Liver (tissue), 3 donors: ENCODE measurements around the gene SLC38A10.
A peak's percentile ranks its signal among the peaks of the same experiment; 100 is the strongest.

Experiments
- FOXA1 ChIP-seq: IDR thresholded peaks from 2 replicates; pipeline ENCODE4 v1.6.1; 2016; ENCODE audit warnings: antibody characterized with exemption
- GABPA ChIP-seq, 2 donors: IDR thresholded peaks in 1 of 2; conservative IDR thresholded peaks in 1 of 2; 2 replicates each; pipeline ENCODE4 v1.6.1; 2016; ENCODE audit warnings: antibody characterized with exemption in 2 of 2, mild to moderate bottlenecking in 1 of 2, moderate library complexity in 1 of 2
- HNF4G ChIP-seq: IDR thresholded peaks from 2 replicates; pipeline ENCODE4 v1.6.1; 2016; ENCODE audit warnings: antibody characterized with exemption
- RAD21 ChIP-seq, 2 donors: IDR thresholded peaks; 2 replicates each; pipeline ENCODE4 v1.6.1; 2016; ENCODE audit warnings: antibody characterized with exemption in 2 of 2, mild to moderate bottlenecking in 2 of 2
- RXRA ChIP-seq, 2 donors: IDR thresholded peaks; 2 replicates each; pipeline ENCODE4 v1.6.1; 2017 to 2018; ENCODE audit warnings: antibody characterized with exemption in 2 of 2, mild to moderate bottlenecking in 1 of 2
- TAF1 ChIP-seq: conservative IDR thresholded peaks from 2 replicates; pipeline ENCODE4 v1.6.1; 2016; ENCODE audit warnings: antibody characterized with exemption, mild to moderate bottlenecking
- TF ChIP-seq, protein P1 (sequence below): fragments of 150-350 bp; IDR thresholded peaks from 2 replicates; pipeline ENCODE4 v1.5.1; 2017; ENCODE audit warnings: improper control_type of control experiment, low read depth, low read length; ENCODE audit not compliant: missing input control
- TF ChIP-seq, protein P2 (sequence below): IDR thresholded peaks from 2 replicates; pipeline ENCODE4 v1.6.1; 2016; ENCODE audit warnings: antibody characterized with exemption
- TF ChIP-seq, protein P3 (sequence below): IDR thresholded peaks from 2 replicates; pipeline ENCODE4 v1.6.1; 2016; ENCODE audit warnings: antibody characterized with exemption, mild to moderate bottlenecking
- TF ChIP-seq, protein P4 (sequence below): IDR thresholded peaks from 2 replicates; pipeline ENCODE4 v1.6.1; 2016; ENCODE audit warnings: antibody characterized with exemption
- donor health status: healthy.
- donor health status: healthy.

DNA sequence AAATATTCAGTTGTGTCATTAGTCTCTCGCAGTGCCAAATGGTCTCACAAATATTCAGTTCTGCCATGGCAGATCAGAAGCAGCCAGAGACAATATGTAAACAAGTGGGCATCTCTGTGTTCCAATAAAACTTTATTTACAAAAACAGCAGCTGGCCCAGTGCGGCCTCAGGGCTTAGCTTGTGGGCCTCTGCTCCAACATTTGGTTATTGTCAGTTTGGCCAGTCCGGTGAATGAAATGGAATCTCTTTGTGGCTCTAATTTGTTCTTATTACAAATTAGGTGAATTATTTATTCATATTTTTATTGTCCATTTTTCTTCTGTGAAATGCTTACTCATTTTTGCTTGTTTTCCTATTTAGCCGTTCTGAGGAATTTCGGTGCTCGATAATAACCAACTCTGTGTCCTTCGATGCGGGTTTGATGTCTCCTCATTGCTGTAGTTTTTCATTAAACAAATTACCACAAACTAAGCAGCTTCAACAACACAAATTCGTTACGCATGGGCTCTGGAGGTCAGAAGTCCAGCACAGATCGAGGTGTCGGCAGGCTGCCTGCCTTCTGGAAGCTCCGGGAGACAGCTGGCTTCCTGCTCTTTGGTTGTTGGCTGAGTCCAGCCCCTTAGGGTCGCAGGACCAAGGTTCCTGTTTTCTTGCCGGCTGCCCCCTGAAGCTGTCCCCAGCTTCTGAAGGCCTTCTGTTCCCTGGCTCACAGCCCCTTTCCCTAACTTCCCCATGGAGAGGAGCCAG, 4.1 kb upstream of the SLC38A10 start:
- no peak for TF ChIP-seq HNF4G
- TF ChIP-seq, protein P1, sequence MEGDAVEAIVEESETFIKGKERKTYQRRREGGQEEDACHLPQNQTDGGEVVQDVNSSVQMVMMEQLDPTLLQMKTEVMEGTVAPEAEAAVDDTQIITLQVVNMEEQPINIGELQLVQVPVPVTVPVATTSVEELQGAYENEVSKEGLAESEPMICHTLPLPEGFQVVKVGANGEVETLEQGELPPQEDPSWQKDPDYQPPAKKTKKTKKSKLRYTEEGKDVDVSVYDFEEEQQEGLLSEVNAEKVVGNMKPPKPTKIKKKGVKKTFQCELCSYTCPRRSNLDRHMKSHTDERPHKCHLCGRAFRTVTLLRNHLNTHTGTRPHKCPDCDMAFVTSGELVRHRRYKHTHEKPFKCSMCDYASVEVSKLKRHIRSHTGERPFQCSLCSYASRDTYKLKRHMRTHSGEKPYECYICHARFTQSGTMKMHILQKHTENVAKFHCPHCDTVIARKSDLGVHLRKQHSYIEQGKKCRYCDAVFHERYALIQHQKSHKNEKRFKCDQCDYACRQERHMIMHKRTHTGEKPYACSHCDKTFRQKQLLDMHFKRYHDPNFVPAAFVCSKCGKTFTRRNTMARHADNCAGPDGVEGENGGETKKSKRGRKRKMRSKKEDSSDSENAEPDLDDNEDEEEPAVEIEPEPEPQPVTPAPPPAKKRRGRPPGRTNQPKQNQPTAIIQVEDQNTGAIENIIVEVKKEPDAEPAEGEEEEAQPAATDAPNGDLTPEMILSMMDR = no peak
- TF ChIP-seq FOXA1 = no peak
- peak in 1 of 2 donors; percentile 29 for TF ChIP-seq RAD21 (IDR thresholded peaks at IDR 0.05)
- TF ChIP-seq GABPA (IDR thresholded peaks at IDR 0.05 in 1 of 2, conservative IDR thresholded peaks at IDR 0.05 in 1 of 2) = no peak
- TF ChIP-seq RXRA (IDR thresholded peaks at IDR 0.05) = peak; percentile 37 to 56
- TF ChIP-seq, protein P2, sequence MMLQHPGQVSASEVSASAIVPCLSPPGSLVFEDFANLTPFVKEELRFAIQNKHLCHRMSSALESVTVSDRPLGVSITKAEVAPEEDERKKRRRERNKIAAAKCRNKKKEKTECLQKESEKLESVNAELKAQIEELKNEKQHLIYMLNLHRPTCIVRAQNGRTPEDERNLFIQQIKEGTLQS = no peak
- TF ChIP-seq, protein P3, sequence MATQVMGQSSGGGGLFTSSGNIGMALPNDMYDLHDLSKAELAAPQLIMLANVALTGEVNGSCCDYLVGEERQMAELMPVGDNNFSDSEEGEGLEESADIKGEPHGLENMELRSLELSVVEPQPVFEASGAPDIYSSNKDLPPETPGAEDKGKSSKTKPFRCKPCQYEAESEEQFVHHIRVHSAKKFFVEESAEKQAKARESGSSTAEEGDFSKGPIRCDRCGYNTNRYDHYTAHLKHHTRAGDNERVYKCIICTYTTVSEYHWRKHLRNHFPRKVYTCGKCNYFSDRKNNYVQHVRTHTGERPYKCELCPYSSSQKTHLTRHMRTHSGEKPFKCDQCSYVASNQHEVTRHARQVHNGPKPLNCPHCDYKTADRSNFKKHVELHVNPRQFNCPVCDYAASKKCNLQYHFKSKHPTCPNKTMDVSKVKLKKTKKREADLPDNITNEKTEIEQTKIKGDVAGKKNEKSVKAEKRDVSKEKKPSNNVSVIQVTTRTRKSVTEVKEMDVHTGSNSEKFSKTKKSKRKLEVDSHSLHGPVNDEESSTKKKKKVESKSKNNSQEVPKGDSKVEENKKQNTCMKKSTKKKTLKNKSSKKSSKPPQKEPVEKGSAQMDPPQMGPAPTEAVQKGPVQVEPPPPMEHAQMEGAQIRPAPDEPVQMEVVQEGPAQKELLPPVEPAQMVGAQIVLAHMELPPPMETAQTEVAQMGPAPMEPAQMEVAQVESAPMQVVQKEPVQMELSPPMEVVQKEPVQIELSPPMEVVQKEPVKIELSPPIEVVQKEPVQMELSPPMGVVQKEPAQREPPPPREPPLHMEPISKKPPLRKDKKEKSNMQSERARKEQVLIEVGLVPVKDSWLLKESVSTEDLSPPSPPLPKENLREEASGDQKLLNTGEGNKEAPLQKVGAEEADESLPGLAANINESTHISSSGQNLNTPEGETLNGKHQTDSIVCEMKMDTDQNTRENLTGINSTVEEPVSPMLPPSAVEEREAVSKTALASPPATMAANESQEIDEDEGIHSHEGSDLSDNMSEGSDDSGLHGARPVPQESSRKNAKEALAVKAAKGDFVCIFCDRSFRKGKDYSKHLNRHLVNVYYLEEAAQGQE = peak; percentile 85
- TF ChIP-seq, protein P4, sequence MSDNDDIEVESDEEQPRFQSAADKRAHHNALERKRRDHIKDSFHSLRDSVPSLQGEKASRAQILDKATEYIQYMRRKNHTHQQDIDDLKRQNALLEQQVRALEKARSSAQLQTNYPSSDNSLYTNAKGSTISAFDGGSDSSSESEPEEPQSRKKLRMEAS = peak; percentile 92
- TF ChIP-seq TAF1 = no peak
